HG03460 (cell line): ENCODE measurements around the gene GRB7.
"Not testable (repeated sequence)": the region's sequence is repeated elsewhere in the genome, so short reads cannot be mapped to it uniquely, and the experiment has no call there.

Experiments
- ATAC-seq: cut with Tn5 transposase; IDR thresholded peaks from one replicate; pipeline ENCODE4 v1.9.1; 2021; ENCODE audit not compliant: unreplicated experiment

Gene GRB7

GRCh38 chr17:39732586-39732985 lies 5.2 kb upstream of the GRB7 start:
- no peak for ATAC-seq

GRCh38 chr17:39735882-39736281 lies 1.9 kb upstream of the GRB7 start:
- no peak for ATAC-seq

DNA sequence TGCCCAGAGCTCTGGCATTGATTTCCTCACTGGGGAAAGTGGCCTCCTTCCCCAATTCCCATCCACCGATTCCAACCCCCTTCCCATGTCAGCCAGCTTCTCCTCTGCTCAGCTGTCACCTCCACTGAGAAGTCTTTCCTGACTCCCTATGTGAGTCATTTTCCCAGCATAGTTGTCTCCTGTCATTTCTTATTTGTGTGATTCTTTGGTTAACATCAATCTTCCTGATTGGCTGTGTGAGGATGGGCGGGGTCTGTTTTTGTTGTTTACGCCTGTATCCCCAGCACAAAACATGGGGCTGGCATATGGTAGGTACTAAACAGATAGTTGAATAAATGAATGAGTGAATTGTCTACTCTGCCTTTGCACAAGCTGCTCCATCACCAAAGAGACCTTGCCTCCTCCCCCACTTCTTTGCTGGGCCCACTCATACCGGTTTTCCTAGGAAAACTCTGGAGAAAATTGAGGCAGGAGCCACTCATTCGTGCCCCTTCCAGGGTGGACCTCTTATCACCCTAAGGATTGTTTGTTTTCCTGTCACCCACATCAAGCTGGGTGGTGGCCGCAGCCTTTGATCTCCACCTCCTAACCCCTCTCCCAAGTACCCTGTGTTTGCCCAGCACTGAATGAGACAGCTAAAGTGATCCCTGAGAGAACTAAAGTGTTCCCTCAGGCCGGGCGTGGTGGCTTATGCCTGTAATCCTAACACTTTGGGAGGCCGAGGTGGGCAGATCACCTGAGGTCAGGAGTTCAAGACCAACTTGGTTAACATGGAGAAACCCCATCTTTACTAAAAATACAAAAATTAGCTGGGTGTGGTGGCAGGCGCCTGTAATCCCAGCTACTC lies 1.2 kb upstream of the GRB7 start:
- no peak for ATAC-seq

- ATAC-seq: no peak
Measured at GRCh38 chr17:39737206-39737759, 455 bp upstream of the GRB7 start.

- ATAC-seq: no peak
Measured at GRCh38 chr17:39738568-39738901, 797 bp downstream of the GRB7 start.

- no peak for ATAC-seq
Measured at GRCh38 chr17:39738983-39739884, 1.5 kb downstream of the GRB7 start.

DNA sequence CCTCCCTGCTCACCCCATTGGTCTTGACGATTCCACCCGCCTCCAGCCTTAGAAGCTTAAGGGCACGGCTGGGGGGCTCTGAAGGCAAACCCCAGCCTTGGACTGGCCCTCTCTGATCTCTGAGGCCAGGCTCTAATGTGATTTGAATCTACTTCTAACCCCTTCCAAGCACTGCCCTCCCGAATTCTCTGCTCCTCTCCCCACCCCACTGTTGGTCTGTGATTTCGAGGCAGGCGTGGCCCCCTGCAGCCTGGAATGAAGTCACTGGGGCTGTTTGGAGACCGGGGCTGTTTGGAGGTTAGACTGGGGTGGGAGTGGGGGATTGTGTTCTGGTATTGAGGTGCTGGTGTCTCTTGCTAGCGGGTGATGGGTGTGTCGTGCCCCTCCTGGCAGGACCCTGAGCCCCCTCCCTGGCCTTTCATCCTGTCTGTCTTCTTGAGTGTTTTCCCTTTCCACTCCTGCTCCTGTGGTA lies 2.2 kb downstream of the GRB7 start:
- ATAC-seq: no peak

- ATAC-seq: no peak
Measured at GRCh38 chr17:39740357-39741111, 2.8 kb downstream of the GRB7 start.

GRCh38 chr17:39742126-39742855 lies 4.6 kb downstream of the GRB7 start:
- ATAC-seq: no peak

GRCh38 chr17:39742856-39743436 lies 5.2 kb downstream of the GRB7 start:
- no peak for ATAC-seq

GRCh38 chr17:39744075-39744835 lies 6.5 kb downstream of the GRB7 start:
- no peak for ATAC-seq

- ATAC-seq: no peak
Measured at GRCh38 chr17:39744836-39745215, 7.1 kb downstream of the GRB7 start.

DNA sequence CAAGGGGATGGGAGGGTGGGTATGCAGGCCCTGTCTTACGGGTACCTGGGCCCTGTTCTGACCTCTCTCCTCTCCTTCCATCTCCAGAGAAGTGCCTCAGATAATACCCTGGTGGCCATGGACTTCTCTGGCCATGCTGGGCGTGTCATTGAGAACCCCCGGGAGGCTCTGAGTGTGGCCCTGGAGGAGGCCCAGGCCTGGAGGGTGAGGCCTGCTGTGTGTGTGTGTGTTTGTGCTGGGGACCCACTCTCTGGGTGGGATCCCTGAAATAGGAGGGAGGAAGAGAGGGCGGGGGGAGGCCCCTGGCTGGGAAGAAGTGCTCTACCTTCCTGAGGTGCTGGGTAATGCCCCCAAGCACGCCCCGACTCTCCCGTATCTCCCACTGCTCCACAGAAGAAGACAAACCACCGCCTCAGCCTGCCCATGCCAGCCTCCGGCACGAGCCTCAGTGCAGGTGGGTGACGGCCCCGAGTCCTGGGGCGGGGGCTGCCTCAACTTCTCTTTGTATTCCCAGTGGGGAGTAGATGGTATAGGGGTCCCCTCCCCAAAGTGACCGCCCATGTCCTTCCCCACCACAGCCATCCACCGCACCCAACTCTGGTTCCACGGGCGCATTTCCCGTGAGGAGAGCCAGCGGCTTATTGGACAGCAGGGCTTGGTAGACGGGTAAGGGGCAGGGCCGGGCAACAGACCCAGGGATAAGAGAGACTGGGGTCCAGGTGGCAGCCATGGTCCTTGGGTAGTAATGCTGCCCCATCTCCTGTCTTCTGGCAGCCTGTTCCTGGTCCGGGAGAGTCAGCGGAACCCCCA lies 7.8 kb downstream of the GRB7 start:
- no peak for ATAC-seq

DNA sequence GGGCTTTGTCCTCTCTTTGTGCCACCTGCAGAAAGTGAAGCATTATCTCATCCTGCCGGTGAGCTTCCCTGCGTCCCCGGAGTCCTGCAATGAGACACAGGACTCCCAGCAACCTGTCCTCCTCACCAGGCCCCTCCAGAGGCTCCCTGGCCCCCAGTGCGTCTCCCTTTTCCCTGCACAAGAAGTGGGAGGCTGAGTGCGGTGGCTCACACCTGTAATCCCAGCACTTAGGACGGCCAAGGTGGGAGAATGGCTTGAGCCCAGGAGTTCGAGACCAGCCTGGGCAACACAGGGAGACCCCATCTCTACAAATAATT lies 8.4 kb downstream of the GRB7 start:
- no peak for ATAC-seq

GRCh38 chr17:39747745-39748144 lies 10.0 kb downstream of the GRB7 start:
- no peak for ATAC-seq

DNA sequence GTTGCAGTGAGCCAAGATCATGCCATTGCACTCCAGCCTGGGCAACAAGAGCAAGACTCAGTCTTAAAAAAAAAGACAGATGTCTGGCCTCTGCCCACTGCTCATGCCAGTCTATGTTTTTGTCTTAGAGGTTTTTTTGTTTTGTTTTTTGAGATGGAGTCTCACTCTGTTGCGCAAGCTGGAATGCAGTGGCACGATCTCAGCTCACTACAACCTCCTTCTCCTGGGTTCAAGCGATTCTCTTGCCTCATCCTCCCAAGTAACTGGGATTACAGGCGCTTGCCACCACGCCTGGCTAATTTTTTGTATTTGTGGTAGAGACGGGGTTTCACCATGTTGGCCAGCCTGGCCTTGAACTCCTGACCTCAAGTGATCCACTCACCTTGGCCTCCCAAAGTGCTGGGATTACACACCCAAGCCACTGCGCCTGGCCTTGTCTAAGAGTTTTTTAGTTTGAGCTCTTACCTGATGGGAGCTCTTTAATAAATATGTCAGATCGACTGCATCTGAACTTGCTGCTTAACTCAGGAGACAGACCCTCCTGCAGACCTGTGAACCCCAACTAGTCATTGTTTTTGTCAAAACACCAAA lies 10.8 kb downstream of the GRB7 start:
- ATAC-seq: not testable (repeated sequence)

DNA sequence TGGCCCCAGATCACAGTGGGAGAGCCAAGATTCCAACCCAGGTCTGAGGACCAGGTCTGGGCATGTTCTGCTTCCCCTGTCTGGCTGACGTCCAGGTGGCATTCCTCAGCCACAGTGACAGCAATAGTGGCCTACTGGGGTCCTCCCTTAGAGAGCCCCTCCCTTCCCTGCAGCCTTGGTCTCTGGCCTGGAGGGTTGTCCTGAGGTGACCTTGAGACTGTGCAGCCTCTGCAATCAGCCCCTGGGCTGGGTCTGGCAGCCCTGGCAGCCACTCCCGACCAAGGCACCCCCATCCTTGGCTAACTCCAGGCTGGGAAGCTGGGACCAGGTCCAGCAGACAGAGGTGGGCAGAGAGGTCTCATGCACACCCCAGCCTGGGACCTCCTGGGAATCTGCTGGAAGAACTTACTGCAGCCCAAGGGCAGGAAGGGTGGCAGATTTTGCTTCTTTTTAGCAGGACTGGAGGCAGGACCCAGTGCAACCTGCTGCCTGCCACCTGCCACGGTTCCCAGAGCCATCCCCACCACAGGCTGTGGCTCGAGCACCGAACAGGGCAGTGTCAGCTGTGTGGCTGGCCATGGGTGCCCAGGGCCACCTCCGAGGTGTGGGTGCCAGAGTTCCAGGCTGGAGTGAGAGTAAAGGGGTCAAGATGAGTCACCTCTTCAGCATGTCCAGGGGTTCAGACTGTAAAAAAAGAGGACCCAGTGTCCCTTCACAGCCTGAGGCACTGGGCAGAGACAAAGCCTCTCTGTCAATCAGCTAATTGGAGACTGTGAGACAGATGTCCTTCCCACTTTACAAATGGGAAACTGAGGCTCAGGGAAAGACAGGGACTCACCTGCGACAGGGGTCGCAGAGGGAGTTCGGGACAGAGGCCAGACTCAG lies 12.6 kb downstream of the GRB7 start:
- ATAC-seq: no peak
